CD1c-positive myeloid dendritic cell (primary cell): ENCODE measurements around the gene PDGFA.

Source experiments
- DNase-seq: peaks from one replicate; pipeline ENCODE4 v3.0.0-alpha.2; 2016; ENCODE audit errors: extremely low spot score

Gene PDGFA

GRCh38 chr7:461453-462172 is 58.0 kb downstream of the PDGFA start:
- no peak for DNase-seq

DNA sequence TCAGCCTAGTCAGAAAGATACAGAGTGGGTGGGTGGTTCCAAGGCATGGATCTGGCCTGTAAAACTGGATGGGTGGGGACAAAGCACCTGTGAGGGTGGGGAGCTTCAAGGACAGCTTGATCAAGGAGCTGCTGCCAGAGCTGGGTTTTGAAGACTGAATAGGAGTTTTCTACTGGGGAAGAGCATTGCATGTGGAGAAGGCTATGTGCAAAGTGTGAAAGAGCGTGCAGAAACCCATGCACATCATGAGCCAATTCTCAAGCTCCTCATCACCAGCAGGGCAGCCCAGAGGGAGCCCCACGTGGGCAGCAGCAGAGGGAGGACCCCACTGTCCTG is 58.6 kb downstream of the PDGFA start:
- no peak for DNase-seq

GRCh38 chr7:460374-461116 is 59.1 kb downstream of the PDGFA start:
- DNase-seq: no peak

DNA sequence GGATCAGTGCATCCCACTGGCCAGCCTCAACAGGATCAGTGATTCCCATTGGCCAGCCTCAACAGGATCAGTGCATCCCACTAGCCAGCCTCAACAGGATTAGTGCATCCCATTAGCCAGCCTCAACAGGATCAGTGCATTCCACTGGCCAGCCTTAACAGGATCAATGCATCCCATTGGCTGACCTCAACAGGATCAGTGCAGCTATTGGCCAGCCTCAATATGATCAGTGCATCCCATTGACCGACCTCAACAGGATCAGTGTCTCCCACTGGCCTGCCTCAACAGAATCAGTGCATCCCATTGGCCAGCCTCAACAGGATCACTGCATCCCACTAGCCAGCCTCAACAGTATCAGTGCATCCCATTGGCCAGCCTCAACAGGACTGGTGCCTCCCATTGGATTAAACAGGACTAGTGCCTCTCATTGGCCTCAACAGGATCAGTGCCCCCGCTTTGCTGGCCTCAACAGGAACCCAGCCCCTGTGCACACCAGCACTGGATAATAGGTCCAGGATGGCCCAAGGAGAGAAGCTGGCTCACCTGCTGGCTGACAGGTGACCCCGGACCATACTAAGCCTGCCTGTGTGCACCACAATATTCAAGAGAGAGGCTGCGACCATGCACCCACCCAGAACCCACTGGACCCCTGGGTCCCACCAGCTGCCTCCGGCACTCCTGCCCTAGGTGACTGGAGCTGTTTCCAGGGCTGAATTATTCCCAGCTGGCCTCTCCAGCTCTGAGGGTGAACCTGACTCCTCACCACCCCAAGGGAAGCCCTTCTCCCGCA is 59.9 kb downstream of the PDGFA start:
- no peak for DNase-seq

GRCh38 chr7:458511-459245 is 61.0 kb downstream of the PDGFA start:
- no peak for DNase-seq

DNA sequence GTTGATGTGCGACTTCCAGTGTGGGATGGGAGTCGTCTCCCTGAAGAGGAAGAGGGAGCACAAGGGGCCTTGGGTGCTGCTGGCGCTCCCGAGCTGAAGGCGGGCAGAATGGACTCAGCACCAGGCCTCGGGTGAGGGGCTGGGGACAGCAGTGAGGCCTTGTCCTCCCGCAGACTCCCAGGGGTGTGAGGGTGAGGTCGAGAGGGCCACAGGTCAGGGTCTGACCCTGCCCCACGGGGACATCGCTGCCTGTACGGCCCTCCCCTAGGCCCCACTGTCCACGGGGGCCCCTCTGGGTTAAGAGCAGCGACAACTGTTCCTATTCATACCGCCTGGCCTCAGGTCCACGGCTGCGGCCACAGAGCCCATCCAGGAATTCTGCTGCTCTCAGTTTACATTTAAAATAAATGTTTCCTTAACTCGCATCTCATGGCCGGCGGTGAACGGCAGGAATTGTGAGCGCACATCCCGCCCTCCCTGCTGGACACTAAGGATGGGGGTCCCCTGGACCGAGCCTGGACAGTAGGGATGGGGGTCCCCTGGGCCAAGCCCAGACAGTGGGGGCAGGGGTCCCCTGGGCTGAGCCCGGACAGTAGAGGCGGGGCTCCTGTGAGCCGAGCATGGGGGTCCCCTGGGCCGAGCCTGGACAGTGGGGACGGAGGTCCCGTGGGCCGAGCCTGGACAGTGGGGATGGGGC is 61.7 kb downstream of the PDGFA start:
- DNase-seq: no peak

DNA sequence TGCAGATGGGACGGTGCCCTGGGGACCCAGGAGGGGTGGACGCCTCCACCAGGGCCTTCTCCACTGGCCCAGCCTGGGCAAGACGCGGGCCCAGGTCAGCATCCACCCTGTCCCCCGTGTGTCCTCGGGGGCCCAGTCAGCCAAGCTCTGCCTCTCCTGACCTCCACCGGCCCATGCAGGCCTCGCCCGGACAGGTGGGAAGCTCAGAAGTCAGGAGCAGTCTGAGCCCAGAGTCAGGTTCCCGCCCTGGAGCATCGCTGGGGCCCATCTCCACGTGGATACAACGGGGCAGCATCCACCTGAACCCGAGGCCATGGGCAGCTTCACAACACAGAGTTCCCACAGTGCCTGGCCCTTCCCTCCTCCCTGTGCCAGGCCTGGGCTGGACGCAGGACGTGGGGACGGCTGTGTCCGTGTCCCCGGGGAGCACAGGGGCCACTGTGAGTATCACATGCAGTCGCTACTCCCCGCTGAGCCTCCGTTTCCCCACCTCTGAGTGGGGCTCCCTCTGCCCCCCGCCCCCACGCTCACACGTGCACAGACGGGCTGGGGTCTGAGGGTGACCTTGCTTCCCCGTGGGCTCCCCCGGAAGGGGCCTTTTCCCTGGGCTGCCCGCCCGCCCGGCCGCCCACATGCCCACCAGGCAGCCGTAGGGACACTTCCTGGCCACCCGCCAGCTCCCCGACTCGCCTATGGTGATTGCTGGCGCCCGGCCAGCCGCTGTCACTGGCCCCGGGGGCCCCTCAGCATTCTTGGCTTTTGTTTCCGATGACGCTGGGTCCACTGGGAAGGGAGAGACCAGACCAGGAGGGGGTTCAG is 64.3 kb downstream of the PDGFA start:
- no peak for DNase-seq

DNA sequence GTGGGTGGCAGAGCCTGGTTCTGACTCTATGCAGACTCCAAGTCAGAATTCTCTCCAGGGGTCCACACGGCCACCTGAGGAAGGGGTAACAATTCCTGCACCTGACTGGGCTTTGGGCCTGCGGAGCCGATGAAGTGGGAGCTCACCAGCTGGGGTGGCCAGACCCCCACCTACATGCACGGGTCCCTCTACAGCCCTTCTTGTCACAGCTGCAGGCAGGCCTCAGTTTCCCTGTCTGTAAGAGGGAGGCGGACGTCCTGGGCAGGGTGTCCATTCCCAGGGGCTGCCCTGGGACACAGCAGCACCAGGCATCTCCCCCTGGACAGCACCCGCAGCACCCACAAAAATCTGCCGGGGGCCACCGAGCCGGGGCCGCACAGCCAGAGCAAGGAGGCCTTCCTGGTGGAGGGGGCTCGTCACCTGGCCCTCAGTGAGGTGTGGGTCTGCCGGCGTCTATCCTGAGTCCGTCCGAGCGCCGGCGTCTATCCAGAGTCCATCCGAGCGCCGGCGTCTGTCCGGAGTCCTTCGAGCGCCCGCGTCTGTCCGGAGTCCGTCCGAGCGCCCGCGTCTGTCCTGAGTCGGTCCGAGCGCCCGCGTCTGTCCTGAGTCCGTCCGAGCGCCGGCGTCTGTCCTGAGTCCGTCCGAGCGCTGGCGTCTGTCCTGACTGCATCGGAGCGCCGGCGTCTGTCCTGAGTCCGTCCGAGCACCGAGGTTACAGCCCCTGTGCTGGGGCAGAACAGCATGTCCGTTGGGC is 65.1 kb downstream of the PDGFA start:
- no peak for DNase-seq

- no peak for DNase-seq
Observed at GRCh38 chr7:453597-454306, 65.9 kb downstream of the PDGFA start.

DNA sequence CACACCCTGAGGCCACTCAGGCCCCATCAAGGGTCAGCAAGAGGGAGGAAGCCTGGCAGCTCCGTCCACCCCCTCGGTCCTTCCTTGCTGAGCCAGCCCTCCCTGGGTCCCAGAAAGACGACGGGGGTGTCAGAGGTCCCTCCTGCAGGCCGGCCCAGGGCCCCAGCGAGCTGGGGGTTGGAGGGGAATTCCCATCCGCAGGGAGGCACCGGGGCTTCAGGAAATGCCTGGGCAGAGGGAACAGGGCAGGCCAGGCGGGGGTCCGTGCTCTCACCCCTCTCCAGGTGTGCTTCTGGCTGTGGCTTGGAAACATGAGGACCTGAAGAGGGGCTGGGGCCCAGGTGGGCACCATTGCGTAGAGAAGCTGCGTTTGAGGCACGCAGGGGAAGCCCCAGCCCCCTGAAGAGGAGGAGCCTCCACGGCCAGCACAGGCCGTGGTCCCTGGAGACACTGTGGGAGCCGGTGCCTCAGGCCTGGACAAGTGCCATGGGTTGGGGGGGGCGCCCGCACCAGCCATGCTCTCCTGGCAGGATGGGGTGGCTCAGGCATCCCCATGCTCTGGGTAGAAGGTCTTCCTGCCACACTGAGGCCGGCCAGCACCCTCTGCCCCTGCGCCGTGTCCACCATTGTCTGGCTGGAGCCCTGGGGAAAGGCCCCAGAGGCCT is 66.7 kb downstream of the PDGFA start:
- no peak for DNase-seq

- DNase-seq: no peak
Observed at GRCh38 chr7:452226-452751, 67.4 kb downstream of the PDGFA start.

- no peak for DNase-seq
Observed at GRCh38 chr7:451255-452225, 68.1 kb downstream of the PDGFA start.

DNA sequence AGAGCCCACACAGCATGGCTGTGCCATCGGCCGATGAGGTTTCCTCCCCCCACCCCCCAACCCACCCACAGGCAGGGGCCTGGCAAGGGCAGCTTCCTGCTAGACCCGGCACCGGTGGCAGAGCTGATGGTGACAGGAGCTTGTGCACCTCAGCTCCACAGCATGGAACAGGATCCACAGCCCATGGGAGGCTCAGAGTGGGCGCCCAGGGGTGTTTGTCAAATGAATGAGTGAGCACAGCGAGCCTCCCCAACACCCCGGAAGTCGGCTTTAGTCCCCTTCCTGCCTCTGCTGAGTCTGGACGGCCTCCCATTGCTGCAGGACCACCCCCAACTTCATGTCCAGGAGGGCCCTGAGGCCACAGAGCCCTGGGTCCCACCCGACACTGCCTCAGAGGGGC is 68.9 kb downstream of the PDGFA start:
- DNase-seq: no peak

DNA sequence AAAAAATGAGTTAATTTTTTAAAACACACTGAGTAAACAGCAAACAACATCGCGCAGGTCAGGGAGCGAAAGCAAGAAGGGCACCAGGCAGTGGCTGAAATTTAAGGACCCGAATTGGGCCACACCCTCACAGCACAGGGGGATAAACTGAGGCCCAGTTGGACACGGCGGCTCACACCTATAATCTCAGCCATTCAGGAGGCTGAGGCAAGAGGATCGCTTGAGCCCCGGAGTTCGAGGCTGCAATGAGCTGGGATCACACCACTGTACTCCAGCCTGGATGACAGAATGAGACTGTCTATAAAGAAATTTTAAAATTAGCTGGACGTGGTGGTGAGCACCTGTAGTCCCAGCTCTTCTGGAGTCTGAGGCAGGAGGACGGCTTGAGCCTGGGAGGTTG is 69.6 kb downstream of the PDGFA start:
- DNase-seq: no peak

DNA sequence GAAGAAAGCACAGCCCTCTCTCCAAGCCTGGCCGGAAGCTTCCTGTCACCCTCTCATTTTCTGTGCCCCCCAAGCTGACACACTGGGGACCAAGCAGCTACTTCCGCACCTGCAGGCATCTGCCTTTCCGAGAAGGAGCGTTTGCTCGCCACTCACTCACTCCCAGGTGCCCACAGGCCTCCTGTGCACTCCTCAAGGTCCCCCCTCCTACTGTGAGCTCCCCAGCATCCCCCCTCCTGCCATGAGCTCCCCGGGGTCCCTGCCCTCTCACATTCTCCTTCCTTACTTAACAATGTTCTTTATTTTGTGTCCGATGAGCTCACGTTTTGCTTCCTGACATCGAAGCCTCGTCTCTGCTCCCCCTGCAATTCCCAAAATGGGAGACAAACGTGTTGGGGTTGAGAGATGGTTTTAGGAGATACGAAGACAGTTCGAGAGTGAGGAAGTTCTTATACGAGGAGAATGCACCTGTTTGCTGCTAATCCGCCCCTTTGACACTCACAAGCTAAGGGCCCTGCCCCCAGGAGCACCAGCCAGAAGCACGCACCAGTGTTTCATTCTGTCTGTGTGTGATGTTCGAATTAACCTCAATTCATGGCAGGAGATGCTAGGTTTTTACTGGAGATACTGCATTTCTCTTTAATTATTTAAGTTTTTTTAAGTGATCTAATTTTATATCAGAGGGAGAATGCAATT is 70.2 kb downstream of the PDGFA start:
- DNase-seq: no peak

DNA sequence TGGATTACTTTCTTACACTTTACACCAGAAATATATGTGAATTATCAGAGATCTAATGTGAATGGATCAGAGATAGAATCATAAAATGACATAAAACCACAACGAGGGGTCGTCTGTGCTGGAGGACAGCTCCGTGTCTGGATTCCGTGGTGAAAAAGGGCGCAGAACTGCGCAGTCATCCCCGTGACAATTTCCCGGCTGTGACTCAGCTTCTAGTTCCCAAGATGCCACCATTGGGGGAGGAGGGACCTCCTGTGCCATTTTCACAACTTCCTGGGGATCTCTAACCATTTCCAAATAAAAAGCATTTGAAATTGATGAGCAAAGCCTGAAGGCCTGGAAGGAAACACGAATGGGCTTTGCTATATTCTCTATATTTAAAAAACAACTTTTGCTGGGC is 72.1 kb downstream of the PDGFA start:
- DNase-seq: no peak
